GM19239 (cell line): ENCODE data around the gene C19orf25.

Experiments used
- DNase-seq: peaks from one replicate; pipeline ENCODE4 v3.0.0; 2011; ENCODE audit warnings: low spot score; ENCODE audit not compliant: insufficient read length
- FAIRE-seq: peaks from 2 replicates; lab custom pipeline; 2011; peaks lifted over from hg19 to GRCh38; lab: Jason Lieb, UNC

Gene C19orf25

DNA sequence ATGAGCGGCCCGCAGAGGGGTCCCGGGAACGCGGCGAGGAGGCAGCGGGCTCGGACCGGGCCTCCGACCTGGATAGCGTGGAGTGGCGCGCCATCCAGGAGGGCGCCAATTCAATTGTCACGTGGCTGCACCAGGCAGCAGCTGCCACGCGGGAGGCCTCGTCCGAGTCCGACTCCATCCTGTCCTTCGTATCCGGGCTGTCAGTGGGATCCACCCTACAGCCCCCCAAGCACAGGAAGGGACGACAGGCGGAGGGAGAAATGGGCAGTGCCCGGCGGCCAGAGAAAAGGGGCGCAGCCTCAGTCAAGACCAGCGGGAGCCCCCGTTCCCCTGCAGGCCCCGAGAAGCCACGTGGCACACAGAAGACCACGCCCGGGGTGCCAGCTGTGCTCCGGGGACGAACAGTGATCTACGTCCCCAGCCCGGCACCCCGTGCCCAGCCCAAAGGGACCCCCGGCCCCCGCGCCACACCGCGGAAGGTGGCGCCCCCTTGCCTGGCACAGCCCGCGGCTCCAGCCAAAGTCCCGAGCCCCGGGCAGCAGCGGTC lies 10.7 kb downstream of the C19orf25 start:
- no peak for DNase-seq
- no peak for FAIRE-seq

DNA sequence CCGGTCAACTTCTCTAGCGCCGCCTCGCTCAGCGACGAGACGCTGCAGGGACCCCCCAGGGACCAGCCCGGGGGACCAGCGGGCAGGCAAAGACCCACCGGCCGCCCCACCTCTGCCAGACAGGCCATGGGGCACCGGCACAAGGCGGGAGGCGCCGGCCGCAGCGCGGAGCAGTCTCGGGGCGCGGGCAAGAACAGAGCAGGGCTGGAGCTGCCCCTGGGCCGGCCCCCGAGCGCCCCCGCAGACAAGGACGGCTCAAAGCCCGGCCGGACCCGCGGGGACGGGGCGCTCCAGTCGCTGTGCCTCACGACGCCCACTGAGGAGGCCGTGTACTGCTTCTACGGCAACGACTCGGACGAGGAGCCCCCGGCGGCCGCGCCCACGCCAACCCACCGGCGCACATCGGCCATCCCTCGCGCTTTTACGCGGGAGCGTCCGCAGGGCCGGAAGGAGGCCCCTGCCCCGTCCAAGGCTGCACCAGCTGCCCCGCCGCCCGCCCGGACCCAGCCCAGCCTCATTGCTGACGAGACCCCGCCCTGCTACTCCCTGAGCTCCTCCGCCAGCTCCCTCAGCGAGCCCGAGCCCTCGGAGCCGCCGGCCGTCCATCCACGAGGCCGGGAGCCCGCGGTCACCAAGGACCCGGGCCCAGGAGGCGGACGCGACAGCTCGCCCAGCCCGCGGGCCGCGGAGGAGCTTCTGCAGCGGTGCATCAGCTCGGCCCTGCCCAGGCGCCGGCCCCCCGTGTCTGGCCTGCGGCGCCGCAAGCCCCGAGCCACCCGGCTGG lies 11.3 kb downstream of the C19orf25 start:
- no peak for DNase-seq
- no peak for FAIRE-seq

DNA sequence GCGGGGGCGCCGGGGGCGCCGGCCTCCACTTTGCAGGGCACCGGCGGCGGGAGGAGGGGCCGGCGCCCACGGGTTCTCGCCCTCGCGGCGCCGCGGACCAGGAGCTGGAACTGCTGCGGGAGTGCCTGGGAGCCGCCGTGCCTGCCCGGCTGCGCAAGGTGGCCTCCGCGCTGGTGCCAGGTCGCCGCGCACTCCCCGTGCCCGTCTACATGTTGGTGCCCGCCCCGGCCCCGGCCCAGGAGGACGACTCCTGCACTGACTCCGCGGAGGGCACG lies 11.9 kb downstream of the C19orf25 start:
- FAIRE-seq: no peak

DNA sequence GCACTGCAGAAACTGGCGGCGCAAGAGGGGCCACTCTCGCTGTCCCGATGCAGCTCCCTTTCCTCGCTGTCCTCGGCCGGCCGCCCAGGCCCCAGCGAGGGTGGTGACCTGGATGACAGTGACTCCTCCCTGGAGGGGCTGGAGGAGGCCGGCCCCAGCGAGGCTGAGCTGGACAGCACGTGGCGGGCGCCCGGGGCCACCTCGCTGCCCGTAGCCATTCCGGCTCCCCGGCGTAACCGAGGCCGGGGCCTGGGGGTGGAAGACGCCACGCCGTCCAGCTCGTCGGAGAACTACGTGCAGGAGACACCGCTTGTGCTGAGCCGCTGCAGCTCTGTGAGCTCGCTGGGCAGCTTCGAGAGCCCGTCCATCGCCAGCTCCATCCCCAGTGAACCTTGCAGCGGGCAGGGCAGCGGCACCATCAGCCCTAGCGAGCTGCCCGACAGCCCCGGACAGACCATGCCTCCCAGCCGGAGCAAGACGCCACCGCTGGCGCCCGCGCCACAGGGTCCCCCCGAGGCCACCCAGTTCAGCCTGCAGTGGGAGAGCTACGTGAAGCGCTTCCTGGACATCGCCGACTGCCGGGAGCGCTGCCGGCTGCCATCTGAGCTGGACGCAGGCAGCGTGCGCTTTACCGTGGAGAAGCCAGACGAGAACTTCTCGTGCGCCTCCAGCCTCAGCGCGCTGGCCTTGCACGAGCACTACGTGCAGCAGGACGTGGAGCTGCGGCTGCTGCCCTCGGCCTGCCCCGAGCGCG lies 12.4 kb downstream of the C19orf25 start:
- no peak for FAIRE-seq
- DNase-seq: no peak

More for the DNA sequence above, 11.9 kb downstream of the C19orf25 start:
- no peak for DNase-seq

DNA sequence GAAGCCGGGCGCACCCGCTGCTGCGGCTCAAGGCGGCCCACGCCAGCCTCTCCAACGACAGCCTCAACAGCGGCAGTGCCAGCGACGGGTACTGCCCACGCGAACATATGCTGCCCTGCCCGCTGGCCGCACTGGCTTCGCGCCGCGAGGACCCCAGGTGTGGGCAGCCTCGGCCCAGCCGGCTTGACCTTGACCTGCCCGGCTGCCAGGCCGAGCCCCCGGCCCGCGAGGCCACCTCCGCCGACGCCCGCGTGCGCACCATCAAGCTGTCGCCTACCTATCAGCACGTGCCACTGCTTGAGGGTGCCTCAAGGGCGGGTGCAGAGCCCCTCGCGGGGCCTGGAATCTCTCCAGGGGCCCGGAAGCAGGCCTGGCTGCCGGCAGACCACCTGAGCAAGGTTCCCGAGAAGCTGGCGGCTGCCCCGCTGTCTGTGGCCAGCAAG lies 13.0 kb downstream of the C19orf25 start:
- FAIRE-seq (no peak), DNase-seq (no peak)

DNA sequence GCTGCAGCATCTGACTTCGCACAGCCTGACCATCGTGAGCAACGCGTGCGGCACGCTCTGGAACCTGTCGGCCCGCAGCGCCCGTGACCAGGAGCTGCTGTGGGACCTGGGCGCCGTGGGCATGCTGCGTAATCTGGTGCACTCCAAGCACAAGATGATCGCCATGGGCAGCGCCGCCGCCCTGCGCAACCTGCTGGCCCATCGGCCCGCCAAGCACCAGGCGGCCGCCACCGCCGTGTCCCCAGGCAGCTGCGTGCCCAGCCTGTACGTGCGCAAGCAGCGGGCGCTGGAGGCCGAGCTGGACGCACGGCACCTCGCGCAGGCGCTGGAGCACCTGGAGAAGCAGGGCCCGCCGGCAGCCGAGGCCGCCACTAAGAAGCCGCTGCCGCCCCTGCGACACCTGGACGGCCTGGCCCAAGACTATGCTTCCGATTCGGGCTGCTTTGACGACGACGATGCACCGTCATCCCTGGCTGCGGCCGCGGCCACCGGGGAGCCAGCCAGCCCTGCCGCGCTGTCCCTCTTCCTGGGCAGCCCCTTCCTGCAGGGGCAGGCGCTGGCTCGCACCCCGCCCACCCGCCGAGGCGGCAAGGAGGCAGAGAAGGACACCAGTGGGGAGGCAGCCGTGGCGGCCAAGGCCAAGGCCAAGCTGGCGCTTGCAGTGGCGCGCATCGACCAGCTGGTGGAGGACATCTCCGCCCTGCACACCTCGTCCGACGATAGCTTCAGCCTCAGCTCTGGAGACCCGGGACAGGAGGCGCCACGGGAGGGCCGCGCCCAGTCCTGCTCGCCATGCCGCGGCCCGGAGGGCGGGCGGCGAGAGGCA lies 13.6 kb downstream of the C19orf25 start:
- peak; percentile 82 for DNase-seq
- FAIRE-seq: no peak

DNA sequence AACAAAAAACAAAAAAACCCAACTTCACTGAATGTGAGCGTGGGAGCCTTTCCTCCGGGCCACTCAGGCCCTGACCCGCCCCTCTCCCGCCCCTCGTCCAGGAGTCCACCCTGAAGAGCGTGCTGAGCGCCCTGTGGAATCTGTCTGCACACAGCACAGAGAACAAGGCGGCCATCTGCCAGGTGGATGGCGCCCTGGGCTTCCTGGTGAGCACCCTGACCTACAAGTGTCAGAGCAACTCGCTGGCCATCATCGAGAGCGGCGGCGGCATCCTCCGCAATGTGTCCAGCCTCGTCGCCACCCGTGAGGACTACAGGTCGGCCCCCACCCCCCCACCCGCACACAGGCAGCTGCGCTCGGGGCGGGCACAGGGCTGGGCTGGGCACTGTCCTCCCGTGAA lies 17.2 kb downstream of the C19orf25 start:
- DNase-seq: no peak
- FAIRE-seq: no peak

DNA sequence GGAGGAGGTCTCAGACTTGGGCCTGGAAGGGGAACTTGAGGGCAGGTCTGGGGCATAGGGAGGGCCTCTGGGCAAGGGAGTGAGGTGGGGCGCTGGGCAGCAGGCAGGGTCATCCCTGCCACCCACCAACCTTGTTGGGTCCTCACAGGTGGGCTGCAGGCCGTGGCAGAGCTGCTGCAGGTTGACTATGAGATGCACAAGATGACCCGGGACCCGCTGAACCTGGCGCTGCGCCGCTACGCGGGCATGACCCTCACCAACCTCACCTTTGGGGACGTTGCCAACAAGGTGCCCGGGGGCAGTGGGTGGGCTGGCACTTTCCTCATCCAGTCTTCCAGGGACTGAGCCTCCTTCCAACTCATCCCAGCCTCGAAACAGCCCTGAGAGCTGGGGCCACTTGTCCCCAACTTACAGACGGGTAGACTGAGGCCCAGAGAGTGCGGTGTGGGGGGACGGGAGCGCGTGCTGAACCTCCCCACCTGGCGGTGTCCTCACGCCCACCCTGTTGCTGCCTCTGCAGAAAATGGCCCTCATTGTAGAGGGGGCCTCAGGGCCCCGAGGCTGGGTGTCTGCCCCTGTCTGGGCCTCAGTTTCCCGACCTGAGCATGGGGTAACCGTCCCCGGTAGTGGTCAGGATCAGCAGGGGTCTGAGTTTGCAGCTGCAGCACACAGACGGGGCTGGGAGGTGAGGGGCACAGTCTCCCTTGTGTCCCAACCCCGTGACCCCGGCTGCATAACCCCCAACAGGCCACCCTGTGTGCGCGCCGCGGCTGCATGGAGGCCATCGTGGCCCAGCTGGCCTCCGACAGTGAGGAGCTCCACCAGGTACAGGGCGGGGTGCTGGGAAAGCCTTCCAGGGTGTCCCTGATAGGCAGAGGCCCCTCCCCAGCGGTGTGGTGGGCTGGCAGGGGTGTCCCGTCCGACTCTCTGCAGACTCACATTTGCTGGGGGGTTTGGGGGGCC lies 18.7 kb downstream of the C19orf25 start:
- FAIRE-seq (no peak), DNase-seq (no peak)

DNA sequence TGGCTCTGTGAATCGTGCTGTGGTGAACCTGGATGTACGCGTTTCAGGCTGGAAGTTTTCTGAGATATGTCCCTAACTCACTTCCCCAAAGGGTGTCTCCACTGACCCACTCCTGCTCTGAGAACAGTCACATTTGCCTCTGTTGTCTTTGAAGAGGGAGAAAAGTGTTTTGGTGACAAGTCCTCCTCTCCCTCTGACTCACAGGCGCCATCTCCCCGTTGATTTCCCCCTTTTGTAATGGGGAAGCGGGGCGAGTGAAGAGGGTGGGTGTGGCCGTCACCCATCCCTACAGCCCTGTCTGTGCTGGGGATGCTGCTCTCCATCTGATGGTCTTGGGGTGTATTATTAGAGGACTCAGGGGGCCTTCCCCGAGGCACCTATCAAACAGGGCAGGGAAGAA lies 19.5 kb downstream of the C19orf25 start:
- FAIRE-seq (no peak), DNase-seq (no peak)

DNA sequence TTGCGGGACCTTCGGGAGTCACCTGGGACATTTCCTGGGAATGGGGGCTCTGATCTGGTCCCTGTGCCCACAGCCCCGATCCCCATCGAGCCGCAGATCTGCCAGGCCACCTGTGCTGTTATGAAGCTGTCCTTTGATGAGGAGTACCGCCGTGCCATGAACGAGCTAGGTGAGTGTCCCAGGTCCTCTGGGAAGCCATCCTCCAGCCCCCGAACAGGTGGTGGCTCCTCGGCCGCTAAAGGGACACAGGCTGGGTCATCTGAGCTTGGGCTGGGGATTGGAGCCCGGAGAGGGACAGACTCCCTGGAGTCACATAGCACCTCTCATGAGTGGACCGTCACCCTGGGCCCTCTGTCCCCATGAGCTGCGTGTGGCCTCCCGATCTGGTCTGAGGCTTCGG lies 21.1 kb downstream of the C19orf25 start:
- DNase-seq (no peak), FAIRE-seq (no peak)

DNA sequence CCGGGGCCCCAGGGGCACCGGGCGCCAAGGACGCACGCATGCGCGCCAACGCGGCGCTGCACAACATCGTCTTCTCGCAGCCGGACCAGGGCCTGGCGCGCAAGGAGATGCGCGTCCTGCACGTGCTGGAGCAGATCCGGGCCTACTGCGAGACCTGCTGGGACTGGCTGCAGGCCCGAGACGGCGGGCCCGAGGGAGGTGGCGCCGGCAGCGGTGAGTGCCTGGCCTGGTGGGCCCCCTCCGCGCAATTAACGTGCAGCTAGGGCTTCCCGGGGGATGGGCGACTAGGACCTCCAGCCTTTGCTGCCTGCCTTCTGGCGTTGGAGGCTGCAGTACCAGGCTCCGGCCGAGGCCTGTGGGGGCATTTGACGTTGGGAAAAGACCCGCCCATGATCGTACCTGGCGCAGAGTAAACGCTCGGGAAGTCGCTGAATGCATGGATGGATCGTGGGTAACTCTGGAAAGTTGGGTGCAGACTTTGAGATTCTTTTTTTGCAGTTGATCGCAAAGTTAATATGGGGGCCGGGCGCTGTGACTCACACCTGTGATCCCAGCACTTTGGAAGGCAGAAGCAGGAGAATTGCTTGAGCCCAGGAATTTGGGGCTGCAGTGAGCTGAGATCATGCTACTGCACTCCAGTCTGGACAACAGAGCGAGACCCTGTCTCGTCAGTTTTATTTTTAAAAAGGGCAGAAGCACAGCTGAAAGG lies 21.8 kb downstream of the C19orf25 start:
- no peak for DNase-seq
- no peak for FAIRE-seq

DNA sequence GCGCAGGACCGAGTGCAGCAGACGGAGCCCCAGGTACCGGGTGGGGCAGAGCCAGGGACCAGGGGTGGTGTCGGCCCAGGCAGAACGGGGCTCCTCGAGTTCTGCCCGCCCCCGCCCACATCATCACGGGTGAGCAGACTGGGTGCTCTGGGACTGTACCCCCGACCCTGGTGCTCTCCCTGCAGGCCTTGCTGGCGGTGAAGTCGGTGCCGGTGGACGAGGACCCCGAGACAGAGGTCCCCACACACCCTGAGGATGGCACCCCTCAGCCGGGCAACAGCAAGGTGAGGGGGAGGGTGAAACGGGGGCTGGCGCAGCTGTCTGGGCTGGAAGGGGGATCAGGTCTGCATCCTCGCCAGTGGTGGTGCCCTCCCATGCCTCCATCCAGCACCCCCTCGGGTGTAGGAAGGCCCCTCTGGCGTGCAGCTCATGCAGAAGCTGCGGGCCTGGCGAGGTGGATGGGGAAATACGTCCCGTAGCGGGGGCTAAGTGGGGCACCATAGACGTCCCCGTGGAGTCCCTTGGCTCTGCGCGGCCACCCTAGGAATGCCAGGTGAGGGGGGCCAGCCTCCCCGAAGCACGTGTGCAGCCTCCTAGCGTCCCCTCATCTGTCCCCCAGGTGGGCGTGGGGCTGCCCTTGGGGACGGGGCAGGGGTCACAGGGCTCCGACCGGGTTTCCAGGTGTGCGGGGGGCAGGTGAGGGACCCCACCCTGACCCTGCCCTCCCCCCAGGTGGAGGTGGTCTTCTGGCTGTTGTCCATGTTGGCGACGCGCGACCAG lies 22.7 kb downstream of the C19orf25 start:
- FAIRE-seq (no peak), DNase-seq (no peak)

DNA sequence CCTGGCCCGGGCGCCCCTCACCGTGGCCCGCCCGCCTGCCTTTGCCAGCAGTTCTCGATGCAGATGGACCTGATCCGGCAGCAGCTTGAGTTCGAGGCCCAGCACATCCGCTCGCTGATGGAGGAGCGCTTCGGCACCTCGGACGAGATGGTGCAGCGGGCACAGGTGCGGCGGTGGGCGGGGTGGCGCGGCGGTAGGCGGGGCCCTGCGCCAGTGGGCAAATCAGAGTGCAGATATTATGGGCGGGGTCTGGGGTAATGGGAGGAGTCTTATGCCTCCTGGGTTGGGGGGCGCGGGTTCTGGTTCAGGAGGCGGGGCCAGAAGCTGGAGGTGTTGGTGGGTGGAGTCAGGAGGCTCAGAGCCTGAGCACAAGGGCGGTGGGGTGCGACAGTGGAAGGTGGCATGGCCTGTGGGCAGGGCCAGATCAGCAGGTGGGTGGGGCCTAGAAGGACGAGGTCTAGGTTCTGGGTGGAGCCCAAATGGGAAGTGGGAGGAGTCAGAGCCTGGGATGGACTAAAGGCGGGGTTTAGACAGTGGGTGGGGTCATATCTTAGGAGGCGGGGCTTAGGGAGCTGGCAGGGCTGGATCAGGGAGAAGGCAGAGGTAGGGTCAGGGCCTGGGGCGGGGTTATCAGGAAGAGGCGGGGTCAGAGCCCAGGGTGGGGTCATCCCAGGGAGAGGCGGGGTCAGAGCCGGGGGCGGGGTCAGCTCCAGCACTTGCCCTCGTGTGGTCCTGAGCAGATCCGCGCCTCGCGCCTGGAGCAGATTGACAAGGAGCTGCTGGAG lies 23.5 kb downstream of the C19orf25 start:
- peak; percentile 87 for FAIRE-seq

DNA sequence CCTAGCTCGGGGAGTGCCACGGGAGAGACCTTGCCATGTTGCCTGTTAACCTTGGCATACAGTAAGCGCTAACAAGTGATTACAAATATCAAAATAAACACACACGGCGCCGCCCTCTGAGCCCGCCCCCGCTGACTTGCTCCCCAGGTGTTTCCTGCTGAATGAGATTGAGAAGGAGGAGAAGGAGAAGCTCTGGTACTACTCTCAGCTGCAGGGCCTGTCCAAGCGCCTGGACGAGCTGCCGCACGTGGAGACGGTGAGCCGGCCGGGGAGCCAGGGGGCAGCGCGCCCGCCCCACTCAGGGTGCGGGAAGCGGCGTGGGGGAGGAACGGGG lies 24.0 kb downstream of the C19orf25 start:
- FAIRE-seq (no peak), DNase-seq (no peak)

More for the DNA sequence above, 23.5 kb downstream of the C19orf25 start:
- peak; percentile 78 for DNase-seq

DNA sequence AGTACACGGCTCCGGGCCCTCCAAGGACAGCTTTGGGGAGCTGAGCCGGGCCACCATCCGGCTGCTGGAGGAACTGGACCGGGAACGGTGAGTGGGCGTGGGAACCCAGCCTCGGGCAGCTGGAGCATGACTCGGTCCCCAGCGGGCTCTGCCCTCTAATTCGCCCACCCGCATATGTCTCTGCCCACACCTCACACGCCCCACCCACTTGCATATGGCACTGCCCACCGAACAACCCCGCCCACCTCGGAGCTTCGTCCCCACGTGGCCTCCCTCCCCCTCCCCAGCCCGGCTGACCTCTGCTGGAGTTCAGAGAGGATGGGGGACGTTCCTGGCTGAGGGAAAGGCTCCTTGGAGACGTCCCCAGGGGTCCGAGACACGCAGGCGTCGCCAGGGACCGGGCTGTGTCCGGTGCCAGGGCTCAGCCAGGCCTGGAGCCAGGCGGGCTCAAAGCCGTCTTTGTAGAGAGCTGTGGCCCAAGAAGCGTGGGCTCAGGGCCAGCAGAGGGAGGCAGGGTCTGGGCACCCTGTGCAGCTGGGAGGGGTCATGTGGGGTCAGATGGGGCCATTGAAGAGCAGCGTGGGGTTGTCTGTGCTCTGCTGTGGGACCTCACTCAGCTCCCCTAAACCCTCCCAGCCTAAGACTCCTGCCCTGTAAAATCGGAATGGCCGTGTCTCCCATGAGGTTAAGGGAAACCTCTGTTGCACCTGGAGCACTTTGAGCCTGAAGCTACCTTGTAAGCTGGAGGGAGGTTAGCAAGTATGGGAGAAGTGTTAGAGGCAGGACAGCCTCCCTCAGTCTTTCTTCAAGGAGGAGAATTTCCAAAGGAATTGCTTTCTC lies 25.3 kb downstream of the C19orf25 start:
- no peak for DNase-seq
- no peak for FAIRE-seq

DNA sequence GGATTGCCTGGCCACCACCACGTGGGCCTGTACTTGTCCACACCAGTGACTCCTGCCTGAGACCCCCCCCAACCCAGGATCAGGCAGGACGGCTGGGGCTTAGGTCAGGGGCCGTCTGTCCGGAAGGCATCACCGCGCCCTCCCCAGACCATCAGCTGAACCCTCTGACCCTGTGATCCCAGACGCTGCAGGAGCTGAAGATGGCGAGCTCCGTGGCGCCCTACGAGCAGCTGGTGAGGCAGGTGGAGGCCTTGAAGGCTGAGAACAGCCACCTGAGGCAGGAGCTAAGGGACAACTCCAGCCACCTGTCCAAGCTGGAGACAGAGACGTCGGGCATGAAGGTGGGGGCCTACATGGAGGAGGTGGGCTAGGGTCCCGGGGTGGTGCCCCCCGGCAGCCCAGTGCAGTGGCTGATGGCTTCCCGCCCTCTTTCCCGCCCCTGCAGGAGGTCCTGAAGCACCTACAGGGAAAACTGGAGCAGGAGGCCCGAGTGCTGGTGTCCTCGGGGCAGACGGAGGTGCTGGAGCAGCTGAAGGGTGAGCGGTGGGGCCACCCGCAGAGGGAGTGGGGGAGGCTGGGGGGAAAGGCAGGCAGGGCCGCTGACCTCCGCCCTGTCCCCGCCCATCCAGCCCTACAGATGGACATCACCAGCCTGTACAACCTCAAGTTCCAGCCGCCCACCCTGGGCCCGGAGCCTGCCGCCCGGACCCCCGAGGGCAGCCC lies 26.1 kb downstream of the C19orf25 start:
- no peak for FAIRE-seq
- DNase-seq: no peak
